Measurements from ENCODE around the gene SLC16A3. TPM values are rescaled to one million over a fixed set of nuclear protein-coding genes. Genes with fewer than 3 reads are reported as not detected.

SLC16A3 gene
- total and polyA plus RNA-seq, 2 of the 8 experiments (the other 6 are each of a cell fraction or from before 2014, with no cell fraction given), result 3.8 to 8.7 TPM

DNA sequence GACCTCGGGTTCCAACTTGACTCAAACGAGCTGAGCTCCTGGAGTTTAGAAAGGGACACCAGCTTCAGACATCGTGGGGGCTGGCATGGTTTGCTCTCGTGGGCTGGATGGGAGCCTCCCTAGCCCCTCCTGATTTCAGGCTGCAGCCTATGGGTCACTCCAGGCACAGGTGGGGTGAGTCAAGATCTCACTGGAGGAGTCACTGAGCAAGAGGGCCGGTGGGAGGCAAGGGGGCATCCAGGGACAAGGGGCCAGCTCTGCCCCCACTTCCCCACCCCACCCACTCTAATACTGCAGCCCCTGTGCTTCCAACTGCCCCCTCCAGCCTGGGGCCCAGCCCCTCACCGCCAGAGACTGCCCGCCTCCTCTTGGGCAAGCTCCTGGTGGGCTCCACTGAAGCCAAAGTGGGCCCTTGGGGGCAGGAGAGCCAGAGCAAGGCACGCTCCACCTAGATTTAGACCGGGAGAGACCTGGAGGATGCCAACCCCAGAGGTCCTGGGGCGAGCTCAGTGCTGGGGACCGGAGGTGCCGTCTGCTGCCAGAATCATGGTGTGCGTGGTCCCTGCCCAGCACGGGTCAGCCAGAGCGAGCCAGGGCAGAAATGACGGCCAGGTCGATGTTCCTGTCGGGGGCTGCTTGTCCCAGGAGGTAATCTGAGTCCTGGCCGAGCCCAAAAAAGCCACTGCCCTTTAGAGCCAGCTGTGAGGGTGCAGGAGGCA lies 6.4 kb downstream of the SLC16A3 start:
- H2BK15ac ChIP-seq (ENCODE audit: low read length), result no peak overlapping the region
- ChIA-PET POLR2A (ENCODE audit: partially characterized antibody) (interaction anchor here (0.6 to 1.8 kb wide), 6 partner anchors 14 to 139 kb away, joined by 3 to 5 read pairs (median 4); no protein-coding TSS in a partner anchor), CTCF (ENCODE audit: partially characterized antibody) (interaction anchor here (0.7 to 2.9 kb wide), 18 partner anchors 9 to 386 kb away, joined by 3 to 10 read pairs (median 4); partner anchors contain the start of gene CD7)
- no peak overlapping the region for H2BK20ac ChIP-seq (ENCODE audit: low read length)
- H3K23me2 ChIP-seq (ENCODE audit: low read depth, low read length), result peaks cover 5% of the 10 kb centered on the region; the same call in 1 of the 2 replicates
- peaks cover 0 to 10% (median 5%) of the 10 kb centered on the region in 4 experiments; a peak in 5 of 7 replicates for H3K4me1 ChIP-seq (replicated peaks in 1 of 4; ENCODE audit: control insufficient read depth in 3 of 4, insufficient read depth in 4 of 4, low read length in 3 of 4)
- no peaks in the 10 kb centered on the region for H3K79me2 ChIP-seq (ENCODE audit: control insufficient read depth in 1 of 2, insufficient read depth in 2 of 2, low read length in 2 of 2)
- no peaks in the 10 kb centered on the region; the same call in 1 of the 2 replicates for H3K79me1 ChIP-seq (ENCODE audit: low read depth, low read length)
- FAIRE-seq (no peak), DNase-seq (ENCODE audit: low read depth in 1 of 2, low spot score in 2 of 2) (no peak)
- no peak overlapping the region for H3K14ac ChIP-seq (ENCODE audit: insufficient read length)
- peak overlapping the region; percentile 68 for H4K8ac ChIP-seq (ENCODE audit: extremely low read depth, insufficient read depth, low read length)
- H2BK120ac ChIP-seq (replicated peaks; ENCODE audit: low read depth, low read length), result no peak overlapping the region
- H3K27me3 ChIP-seq (replicated peaks in 1 of 4; ENCODE audit: control insufficient read depth in 3 of 4, extremely low read depth in 1 of 4, insufficient read depth in 3 of 4, low read length in 3 of 4), result peaks cover 6 to 27% (median 22%) of the 10 kb centered on the region in 4 experiments
- no peak overlapping the region for H3K23ac ChIP-seq (ENCODE audit: insufficient read length)
- H2BK12ac ChIP-seq (ENCODE audit: low read depth, low read length), result no peak overlapping the region
- WGBS, 2 experiments (ENCODE audit: extremely low coverage in 1 of 2, insufficient coverage in 1 of 2, insufficient read length in 1 of 2, insufficient replicate concordance in 2 of 2, low coverage in 1 of 2, low lambda C conversion rate in 2 of 2, missing lambda C conversion rate in 1 of 2), result 82% methylated on average over 18 of the region's 19 CpGs; no CpG with 5 or more reads in 1 of the 2 experiments
- no peak overlapping the region for H3K56ac ChIP-seq (replicated peaks; ENCODE audit: insufficient read length, low read depth, low read length)
- no peak overlapping the region for H4K5ac ChIP-seq (ENCODE audit: insufficient read length, low read depth, low read length)
- no peak overlapping the region for H3K18ac ChIP-seq (ENCODE audit: extremely low read depth, low read length)
- no peak for TF ChIP-seq MAFK (IDR thresholded peaks at IDR 0.05; ENCODE audit: low read depth, low read length)
- TF ChIP-seq TAF7 (optimal IDR thresholded peaks at IDR 0.05; ENCODE audit: borderline replicate concordance, low read depth, low read length), result no peak
- no peak for TF ChIP-seq POLR2A (IDR thresholded peaks at IDR 0.05; ENCODE audit: control extremely low read depth in 1 of 2, low read depth in 2 of 2, low read length in 2 of 2)
- TF ChIP-seq ZNF274 (IDR thresholded peaks at IDR 0.05; ENCODE audit: borderline replicate concordance, extremely low read depth, low read length), result no peak
- H3K9me3 ChIP-seq (ENCODE audit: insufficient read depth in 2 of 2, low read depth in 1 of 2, low read length in 1 of 2), result no peaks in the 10 kb centered on the region; a peak in 1 of 4 replicates
- no peak overlapping the region for H3K4ac ChIP-seq (replicated peaks; ENCODE audit: insufficient read length, low read depth, low read length)
- H3K9ac ChIP-seq (replicated peaks in 1 of 4; ENCODE audit: extremely low read depth in 1 of 4, low read depth in 3 of 4, low read length in 3 of 4), result no peak overlapping the region
- no peak overlapping the region for H4K91ac ChIP-seq (replicated peaks; ENCODE audit: insufficient read length, low read length)
- no peak overlapping the region for H3K27ac ChIP-seq (ENCODE audit: low read depth, low read length)
- peaks cover 3 to 17% of the 10 kb centered on the region in 2 experiments for H4K20me1 ChIP-seq (replicated peaks in 1 of 2; ENCODE audit: control insufficient read depth in 1 of 2, insufficient read depth in 2 of 2, low read length in 2 of 2)
- no peak overlapping the region for H2BK5ac ChIP-seq (ENCODE audit: low read depth, low read length)
- H2AFZ ChIP-seq (ENCODE audit: low read length), result no peak overlapping the region
- H2AK5ac ChIP-seq (ENCODE audit: low read depth, low read length), result no peak overlapping the region
- no peak overlapping the region for H3K4me3 ChIP-seq (ENCODE audit: extremely low read depth in 1 of 4, insufficient read depth in 2 of 4, low read depth in 3 of 4, low read length in 4 of 4)
- no peak overlapping the region for H3K4me2 ChIP-seq (ENCODE audit: insufficient read depth in 1 of 2, low read depth in 2 of 2, low read length in 2 of 2)
- H3K36me3 ChIP-seq (ENCODE audit: control insufficient read depth in 2 of 4, insufficient read depth in 4 of 4, low read length in 3 of 4), result peaks cover 0 to 10% (median 0%) of the 10 kb centered on the region in 4 experiments; a peak in 2 of 8 replicates

Measured in H1 (cell line).